Lower leg skin (tissue), 4 donors: Measurements from ENCODE around the gene FOSB. TPM values are rescaled to one million over a fixed set of nuclear protein-coding genes. Genes with fewer than 3 reads are reported as not detected.

Source experiments
- DNase-seq, 2 donors: peaks; one replicate each; pipeline ENCODE4 v3.0.0-alpha.2; 2019; ENCODE audit warnings: low spot score in 2 of 2
- H3K4me3 ChIP-seq: fragments of 200-600 bp; sonication (generic); 2 replicates; pipeline ENCODE4 v1.5.1; 2017; ENCODE audit warnings: mild to moderate bottlenecking, low read depth; ENCODE audit not compliant: poor library complexity, severe bottlenecking
- CTCF ChIP-seq, 3 donors: fragments of 450-650 bp; IDR thresholded peaks; one replicate each; pipeline ENCODE4 v1.5.1; 2016; ENCODE audit warnings: antibody characterized with exemption in 3 of 3, mild to moderate bottlenecking in 3 of 3, moderate library complexity in 2 of 3
- POLR2A ChIP-seq, 2 donors: fragments of 450-650 bp; IDR thresholded peaks; one replicate each; pipeline ENCODE4 v1.6.1; 2016 to 2017; ENCODE audit warnings: antibody characterized with exemption in 2 of 2, mild to moderate bottlenecking in 1 of 2, moderate library complexity in 1 of 2
- WGBS, 2 donors: methylation state at CpG; one replicate each; pipeline ENCODE4 v1.1.5; 2018; 5-methylcytosine and 5-hydroxymethylcytosine counted together
- intact Hi-C: fragments of 100-400 bp; cut with DNase I; formaldehyde crosslinking; loops from one replicate; pipeline ENCODE4 v1.15.0; 2023; ENCODE audit warnings: low total_unique reads
- total RNA-seq, 4 donors: library from RNA; depleted of rRNA; stranded (reverse); fragments of >200 nt; gene quantifications; one replicate each; pipeline ENCODE4 v1.1.0, GENCODE V29; 2016

FOSB gene
- total RNA-seq, 4 donors from 2014 or later: 5.9 to 18.2 (median 11.2) TPM

- H3K4me3 ChIP-seq: peak overlapping the region; percentile 35
- no peak for DNase-seq
- 7 to 10% methylated on average over 18 to 32 of the region's 32 CpGs for WGBS, 2 donors
- TF ChIP-seq CTCF (IDR thresholded peaks at IDR 0.05) (no peak), POLR2A (IDR thresholded peaks at IDR 0.05) (no peak)
- intact Hi-C loops: no loop called here
These were observed 25.1 kb downstream of the FOSB start for GRCh38 chr19:45492627-45493470.

GRCh38 chr19:45494261-45494916, 26.6 kb downstream of the FOSB start:
- DNase-seq: no peak
- no peak overlapping the region for H3K4me3 ChIP-seq
- intact Hi-C loops: no loop called here
- WGBS, 2 donors: 94 to 95% methylated on average over 33 to 35 of the region's 39 CpGs
- TF ChIP-seq CTCF (IDR thresholded peaks at IDR 0.05) (no peak), POLR2A (IDR thresholded peaks at IDR 0.05) (no peak)

GRCh38 chr19:45495178-45495577, 27.4 kb downstream of the FOSB start:
- no peak for TF ChIP-seq CTCF (IDR thresholded peaks at IDR 0.05)
- intact Hi-C loops: no loop called here
- DNase-seq: no peak
- WGBS, 2 donors: 80 to 84% methylated on average over 5 of the region's 5 CpGs
- H3K4me3 ChIP-seq: no peak overlapping the region

- TF ChIP-seq POLR2A (IDR thresholded peaks at IDR 0.05) (no peak), CTCF (IDR thresholded peaks at IDR 0.05) (no peak)
- H3K4me3 ChIP-seq: peak overlapping the region; percentile 57
- intact Hi-C loops: no loop called here
- peak in 1 of 2 donors; percentile 89 for DNase-seq
- WGBS, 2 donors: 0% methylated on average over 37 to 41 of the region's 54 CpGs
These were observed 28.7 kb downstream of the FOSB start for GRCh38 chr19:45496349-45496953.

- 27 to 36% methylated on average over 13 to 16 of the region's 16 CpGs for WGBS, 2 donors
- TF ChIP-seq CTCF (IDR thresholded peaks at IDR 0.05) (no peak), POLR2A (IDR thresholded peaks at IDR 0.05) (no peak)
- intact Hi-C loops: no loop called here
- DNase-seq: no peak
- no peak overlapping the region for H3K4me3 ChIP-seq
These were observed 30.0 kb downstream of the FOSB start for GRCh38 chr19:45497791-45498190.
